Measurements from ENCODE around the gene ZNF200.

The ZNF200 gene

GRCh38 chr16:3173892-3174617, 60.9 kb downstream of the ZNF200 start:
- DNase-seq, result no peak

All from SIG-M5 (cell line).